Mesenteric fat pad (tissue), 1 donor: ENCODE data around the gene ATP11B. TPM values are rescaled to one million over a fixed set of nuclear protein-coding genes. Genes with fewer than 3 reads are reported as not detected.

Experiments used
- DNase-seq: peaks from one replicate; pipeline ENCODE4 v3.0.0-alpha.2; 2020; ENCODE audit warnings: low spot score
- long read RNA-seq: library from polyadenylated mRNA; unstranded; transcript quantifications from one replicate; pipeline ENCODE4 v2.0.0, GENCODE V29; 2020
- total RNA-seq: library from RNA; stranded (reverse); fragmentation: NEBNext Ultra II Directional; extraction: Animal tissue kit (Norgen Biotek cat#: 25700); gene quantifications from one replicate; pipeline ENCODE4 v1.2.1, GENCODE V29; 2021
- donor health status: DM: yes; HTN: yes; CAD: no.

The ATP11B gene
- 82.5 TPM for total RNA-seq
- long read RNA-seq, partial matches to known transcripts: 0 of 5 reads
- long read RNA-seq, other reads (novel, unspliced or antisense): 5 of 5 reads

GRCh38 chr3:182792901-182793662, at the start of gene ATP11B:
TSS of gene ATP11B (plus strand) at chr3:182793504. CDS start at chr3:182793760, 256 bp downstream.
- DNase-seq: peak; percentile 91

GRCh38 chr3:182746959-182747358, 46.3 kb upstream of the ATP11B start:
- no peak for DNase-seq

GRCh38 chr3:182755308-182755707, 38.0 kb upstream of the ATP11B start:
- no peak for DNase-seq

GRCh38 chr3:182755712-182756111, 37.6 kb upstream of the ATP11B start:
- no peak for DNase-seq

- DNase-seq: no peak
Measured at GRCh38 chr3:182760576-182761164, 32.6 kb upstream of the ATP11B start.

- no peak for DNase-seq
Measured at GRCh38 chr3:182763896-182764295, 29.4 kb upstream of the ATP11B start.

- no peak for DNase-seq
Measured at GRCh38 chr3:182765287-182765686, 28.0 kb upstream of the ATP11B start.

- no peak for DNase-seq
Measured at GRCh38 chr3:182766099-182766498, 27.2 kb upstream of the ATP11B start.

GRCh38 chr3:182768413-182768812, 24.9 kb upstream of the ATP11B start:
- no peak for DNase-seq

GRCh38 chr3:182769673-182770072, 23.6 kb upstream of the ATP11B start:
- no peak for DNase-seq

GRCh38 chr3:182782149-182782548, 11.2 kb upstream of the ATP11B start:
- DNase-seq: no peak

- DNase-seq: no peak
Measured at GRCh38 chr3:182783106-182783505, 10.2 kb upstream of the ATP11B start.

- no peak for DNase-seq
Measured at GRCh38 chr3:182784542-182784941, 8.8 kb upstream of the ATP11B start.

GRCh38 chr3:182785142-182785541, 8.2 kb upstream of the ATP11B start:
- DNase-seq: no peak

GRCh38 chr3:182785756-182786155, 7.5 kb upstream of the ATP11B start:
- DNase-seq: no peak

GRCh38 chr3:182786564-182787196, 6.6 kb upstream of the ATP11B start:
- no peak for DNase-seq

GRCh38 chr3:182787302-182788036, 5.8 kb upstream of the ATP11B start:
- DNase-seq: no peak

GRCh38 chr3:182789371-182789770, 3.9 kb upstream of the ATP11B start:
- DNase-seq: no peak

- DNase-seq: no peak
Measured at GRCh38 chr3:182790612-182791011, 2.7 kb upstream of the ATP11B start.

- DNase-seq: no peak
Measured at GRCh38 chr3:182793663-182794454, 555 bp downstream of the ATP11B start.
